K562 (cell line): ENCODE measurements around the gene LRP1. TPM values are rescaled to one million over a fixed set of nuclear protein-coding genes. Genes with fewer than 3 reads are reported as not detected.

Experiments
- CBFA2T2 ChIP-seq: fragments of 450-650 bp; conservative IDR thresholded peaks from 2 replicates; pipeline ENCODE4 v1.6.1; 2017; ENCODE audit warnings: mild to moderate bottlenecking
- FOXK2 ChIP-seq, 2 experiments: fragments of 450-650 bp; IDR thresholded peaks in 1 of 2; conservative IDR thresholded peaks in 1 of 2; 2 replicates each; pipeline ENCODE4 v1.6.1; 2016; ENCODE audit warnings: low read depth in 2 of 2, mild to moderate bottlenecking in 1 of 2
- LCOR ChIP-seq: sonication (generic); formaldehyde crosslinking; IDR thresholded peaks from 2 replicates; pipeline ENCODE4 v1.8.0; 2022; ENCODE audit warnings: mild to moderate bottlenecking, missing genetic modification reagents
- NCOA4 ChIP-seq: fragments of 450-650 bp; IDR thresholded peaks from 2 replicates; pipeline ENCODE4 v1.6.1; 2018; ENCODE audit warnings: mild to moderate bottlenecking; ENCODE audit not compliant: partially characterized antibody
- NFRKB ChIP-seq: fragments of 450-650 bp; IDR thresholded peaks from 2 replicates; pipeline ENCODE4 v1.6.1; 2016; ENCODE audit warnings: low read depth
- PHF20 ChIP-seq: fragments of 450-650 bp; IDR thresholded peaks from 2 replicates; pipeline ENCODE4 v1.6.1; 2018; ENCODE audit not compliant: partially characterized antibody
- PML ChIP-seq: IDR thresholded peaks from 2 replicates; pipeline ENCODE4 v1.6.1; 2012; ENCODE audit warnings: low read length, inconsistent platforms
- SIX5 ChIP-seq, 2 experiments: IDR thresholded peaks; 2 replicates each; pipeline ENCODE4 v1.6.1; 2011; ENCODE audit warnings: low read length in 2 of 2, borderline replicate concordance in 1 of 2, low read depth in 1 of 2, mild to moderate bottlenecking in 1 of 2, moderate library complexity in 1 of 2; ENCODE audit not compliant: insufficient read depth in 1 of 2
- SMARCA5 ChIP-seq: fragments of 450-650 bp; IDR thresholded peaks from 2 replicates; pipeline ENCODE4 v1.6.1; 2016
- STAT6 ChIP-seq: sonication (generic); formaldehyde crosslinking; IDR thresholded peaks from 2 replicates; pipeline ENCODE4 v1.8.1; 2023; ENCODE audit warnings: mild to moderate bottlenecking, missing genetic modification reagents
- TFAM ChIP-seq: fragments of 250-450 bp; sonication (Bioruptor Pico); conservative IDR thresholded peaks from 2 replicates; pipeline ENCODE4 v1.5.0; 2021; ENCODE audit warnings: mild to moderate bottlenecking, moderate library complexity
- THRB ChIP-seq: fragments of 450-650 bp; formaldehyde crosslinking; conservative IDR thresholded peaks from 2 replicates; pipeline ENCODE4 v1.4.0; 2022; ENCODE audit warnings: mild to moderate bottlenecking, missing genetic modification characterization
- ZNF140 ChIP-seq: fragments of 250-450 bp; sonication (Bioruptor Pico); IDR thresholded peaks from 2 replicates; pipeline ENCODE4 v1.8.0; 2021; ENCODE audit warnings: moderate library complexity, mild to moderate bottlenecking, inconsistent platforms
- ZNF318 ChIP-seq, 2 experiments: fragments of 450-650 bp; IDR thresholded peaks; 2 replicates each; pipeline ENCODE4 v1.6.1; 2016; ENCODE audit warnings: mild to moderate bottlenecking in 2 of 2, borderline replicate concordance in 1 of 2, low read depth in 1 of 2, moderate library complexity in 1 of 2
- ZNF785 ChIP-seq: fragments of 250-450 bp; sonication (Bioruptor Pico); IDR thresholded peaks from 2 replicates; pipeline ENCODE4 v1.4.0; 2020; ENCODE audit warnings: mild to moderate bottlenecking
- ZNF830 ChIP-seq: fragments of 250-450 bp; sonication (Bioruptor Pico); IDR thresholded peaks from 2 replicates; pipeline ENCODE4 v1.5.0; 2021; ENCODE audit warnings: mild to moderate bottlenecking
- polyA plus RNA-seq, 8 experiments: library from polyadenylated mRNA; depleted of rRNA in 4 of 8; stranded (reverse) in 5 of 8; unstranded in 3 of 8; fragments of >200 nt; fragmentation: Nextera tagmentation in 2 of 8; fragmentation: Illumina TruSeq in 1 of 8; extraction: Ambion mirVana in 2 of 8; extraction: Trizol in 1 of 8; gene quantifications; 2 replicates each; pipeline versions ENCODE4 v1.2.1 to v1.2.3, GENCODE V29; 2011 to 2014; ENCODE audit warnings: inconsistent platforms in 1 of 8, missing spikeins in 1 of 8
- total RNA-seq, 7 experiments: library from RNA; depleted of rRNA in 6 of 7; stranded (reverse); fragments of >200 nt in 6 of 7; fragmentation: Illumina TruSeq in 2 of 7; extraction: Trizol in 2 of 7; gene quantifications; 2 replicates each; pipeline versions ENCODE4 v1.2.1 to v1.2.3, GENCODE V29; 2011 to 2021; ENCODE audit warnings: low replicate concordance in 1 of 7

Gene LRP1
- total and polyA plus RNA-seq, 9 of the 15 experiments (the other 6 are each of a cell fraction or from before 2014, with no cell fraction given) = 0.04 to 0.64 (median 0.19) TPM; not detected in 2

GRCh38 chr12:57096748-57097553, 31.3 kb upstream of the LRP1 start (continued):
- TF ChIP-seq ZNF318 (IDR thresholded peaks at IDR 0.05; ENCODE audit: borderline replicate concordance in 1 of 2, low read depth in 1 of 2) (no peak), ZNF140 (CRISPR knock-in tag) (no peak), PHF20 (no peak), PML (no peak), THRB (CRISPR knock-in tag) (no peak), TFAM (no peak), NFRKB (no peak), FOXK2 (conservative IDR thresholded peaks at IDR 0.05 in 1 of 2, IDR thresholded peaks at IDR 0.05 in 1 of 2; ENCODE audit: low read depth in 2 of 2) (no peak), NCOA4 (no peak), ZNF830 (no peak), ZNF785 (no peak), CBFA2T2 (no peak), SMARCA5 (0 out of 2 replicates have a peak, but pooled peaks have one; percentile 48), SIX5 (IDR thresholded peaks at IDR 0.05; ENCODE audit: borderline replicate concordance in 1 of 2, insufficient read depth in 1 of 2, low read depth in 1 of 2, low read length in 2 of 2) (no peak), STAT6 (CRISPR knock-in tag) (peak; percentile 100), LCOR (peak; percentile 17; the same call in 1 of the 2 replicates)
